WTC11 (cell line): ENCODE data around the gene TLE5. TPM values are rescaled to one million over a fixed set of nuclear protein-coding genes. Genes with fewer than 3 reads are reported as not detected.

ENCODE experiments used
- ATAC-seq: fragments of 200-7000 bp; cut with Tn5 transposase; 2 replicates; pipeline ENCODE4 v1.10.0; 2021; ENCODE audit warnings: mild to moderate bottlenecking, moderate library complexity
- CTCF ChIA-PET: fragments of 300-600 bp; sonication (Branson Sonifier 250); formaldehyde crosslinking; loops from one replicate; lab custom pipeline; 2021; ENCODE audit warnings: antibody characterized with exemption; lab: Charles Lee
- POLR2A ChIA-PET: fragments of 350-600 bp; sonication (Branson Sonifier 250); formaldehyde crosslinking; loops from one replicate; lab custom pipeline; 2021; ENCODE audit warnings: antibody characterized with exemption; lab: Charles Lee
- DNase-seq: peaks from one replicate; pipeline ENCODE4 v3.0.0; 2021; ENCODE audit warnings: low spot score
- H3K27ac Mint-ChIP-seq: 2 replicates; pipeline ENCODE4 v1.8.0; 2021; ENCODE audit warnings: mixed read lengths
- H3K27me3 Mint-ChIP-seq: 2 replicates; pipeline ENCODE4 v1.8.0; 2021; ENCODE audit warnings: low read depth, mild to moderate bottlenecking, moderate library complexity, mixed read lengths
- H3K36me3 Mint-ChIP-seq: 2 replicates; pipeline ENCODE4 v1.8.0; 2021; ENCODE audit warnings: mixed read lengths
- H3K4me1 Mint-ChIP-seq: 2 replicates; pipeline ENCODE4 v1.8.0; 2022; ENCODE audit warnings: mixed read lengths
- H3K4me3 Mint-ChIP-seq: 2 replicates; pipeline ENCODE4 v1.8.0; 2021; ENCODE audit warnings: mild to moderate bottlenecking, moderate library complexity, mixed read lengths
- H3K9me3 Mint-ChIP-seq: 2 replicates; pipeline ENCODE4 v1.8.0; 2021; ENCODE audit warnings: mixed read lengths
- ARID4B ChIP-seq: sonication (generic); formaldehyde crosslinking; IDR thresholded peaks from 2 replicates; pipeline ENCODE4 v1.8.0; 2023; ENCODE audit warnings: missing genetic modification reagents, mild to moderate bottlenecking, borderline replicate concordance
- ATF2 ChIP-seq: sonication (generic); formaldehyde crosslinking; IDR thresholded peaks from 2 replicates; pipeline ENCODE4 v1.8.1; 2022; ENCODE audit warnings: low read depth, missing genetic modification reagents, borderline replicate concordance
- ATF6 ChIP-seq: sonication (generic); formaldehyde crosslinking; IDR thresholded peaks from 2 replicates; pipeline ENCODE4 v1.8.1; 2023; ENCODE audit warnings: mild to moderate bottlenecking, missing genetic modification reagents
- CREB1 ChIP-seq: sonication (generic); formaldehyde crosslinking; IDR thresholded peaks from 2 replicates; pipeline ENCODE4 v1.8.0; 2023; ENCODE audit warnings: mild to moderate bottlenecking, missing genetic modification reagents
- IRF1 ChIP-seq: sonication (generic); formaldehyde crosslinking; IDR thresholded peaks from 2 replicates; pipeline ENCODE4 v1.8.0; 2023; ENCODE audit warnings: missing genetic modification reagents
- JAZF1 ChIP-seq: fragments of 250-450 bp; sonication (Bioruptor Pico); IDR thresholded peaks from 2 replicates; pipeline ENCODE4 v1.9.0; 2021; ENCODE audit warnings: moderate library complexity, mild to moderate bottlenecking, inconsistent platforms
- NFE2L1 ChIP-seq: sonication (generic); formaldehyde crosslinking; IDR thresholded peaks from 2 replicates; pipeline ENCODE4 v1.8.1; 2023; ENCODE audit warnings: missing genetic modification reagents
- NR1H2 ChIP-seq: sonication (generic); formaldehyde crosslinking; IDR thresholded peaks from 2 replicates; pipeline ENCODE4 v1.9.0; 2021; ENCODE audit warnings: mild to moderate bottlenecking, moderate library complexity, missing genetic modification reagents
- PREB ChIP-seq: sonication (generic); formaldehyde crosslinking; IDR thresholded peaks from 2 replicates; pipeline ENCODE4 v1.8.1; 2022; ENCODE audit warnings: mild to moderate bottlenecking, missing genetic modification reagents, moderate library complexity, borderline replicate concordance
- RORB ChIP-seq: fragments of 250-450 bp; sonication (Bioruptor Pico); IDR thresholded peaks from 2 replicates; pipeline ENCODE4 v1.9.0; 2021; ENCODE audit warnings: mild to moderate bottlenecking
- ZMAT4 ChIP-seq: fragments of 250-450 bp; sonication (Bioruptor Pico); IDR thresholded peaks from 2 replicates; pipeline ENCODE4 v1.9.0; 2021; ENCODE audit warnings: mild to moderate bottlenecking
- ZNF121 ChIP-seq: sonication (generic); formaldehyde crosslinking; IDR thresholded peaks from 2 replicates; pipeline ENCODE4 v1.8.0; 2023; ENCODE audit warnings: missing genetic modification reagents
- ZNF425 ChIP-seq: fragments of 250-450 bp; sonication (Bioruptor Pico); conservative IDR thresholded peaks from 2 replicates; pipeline ENCODE4 v1.9.0; 2021; ENCODE audit warnings: mild to moderate bottlenecking
- ZNF671 ChIP-seq: fragments of 250-450 bp; sonication (Bioruptor Pico); IDR thresholded peaks from 2 replicates; pipeline ENCODE4 v1.8.0; 2021; ENCODE audit warnings: mild to moderate bottlenecking
- ZSCAN18 ChIP-seq: fragments of 250-450 bp; sonication (Bioruptor Pico); IDR thresholded peaks from 2 replicates; pipeline ENCODE4 v2.1.2; 2022; ENCODE audit warnings: mild to moderate bottlenecking, moderate library complexity
- total RNA-seq: library from RNA; stranded (reverse); gene quantifications from 3 replicates; pipeline ENCODE4 v1.2.3, GENCODE V29; 2021

TLE5 gene
- total RNA-seq, 1 experiment from 2014 or later = 246 TPM

GRCh38 chr19:3031607-3031867 lies 30.8 kb downstream of the TLE5 start:
- H3K9me3 Mint-ChIP-seq = no peaks in the 10 kb centered on the region
- DNase-seq (no peak), ATAC-seq (no peak)
- no peak overlapping the region for H3K4me3 Mint-ChIP-seq
- peaks cover 21% of the 10 kb centered on the region for H3K4me1 Mint-ChIP-seq
- ChIA-PET POLR2A (no interaction called here), CTCF (interaction anchor here (0.7 to 1.5 kb wide), 6 partner anchors 11 to 81 kb away, joined by 3 to 5 read pairs (median 4); partner anchors contain the start of gene TLE6)
- H3K27me3 Mint-ChIP-seq = peaks cover 76% of the 10 kb centered on the region
- no peaks in the 10 kb centered on the region for H3K36me3 Mint-ChIP-seq
- H3K27ac Mint-ChIP-seq = no peak overlapping the region
- TF ChIP-seq ZNF671 (no peak), ATF2 (CRISPR knock-in tag) (no peak), ZNF425 (CRISPR knock-in tag) (no peak), RORB (CRISPR knock-in tag) (no peak), JAZF1 (CRISPR knock-in tag) (no peak), NFE2L1 (CRISPR knock-in tag) (no peak), ATF6 (CRISPR knock-in tag) (no peak), NR1H2 (CRISPR knock-in tag) (no peak), PREB (CRISPR knock-in tag) (no peak), IRF1 (CRISPR knock-in tag) (no peak), ZSCAN18 (CRISPR knock-in tag) (no peak), ZMAT4 (no peak), CREB1 (CRISPR knock-in tag) (no peak)

GRCh38 chr19:3029065-3029923 lies 33.0 kb downstream of the TLE5 start, which contains the start of gene TLE2:
Gene TLE2 (minus strand): TSS chr19:3029280. CDS start chr19:3028904, 376 bp downstream.
- TF ChIP-seq ZNF121 (CRISPR knock-in tag) (peak; percentile 95), ARID4B (CRISPR knock-in tag) (no peak)
- no peak for DNase-seq
- H3K4me3 Mint-ChIP-seq = peak within 1 kb of the TSS; percentile 63
- ATAC-seq = no peak
- H3K27ac Mint-ChIP-seq = no peak within 1 kb of the TSS
- H3K4me1 Mint-ChIP-seq = peaks cover 27% of the 10 kb centered on the region
- H3K9me3 Mint-ChIP-seq = no peaks in the 10 kb centered on the region
- ChIA-PET POLR2A (no interaction called here), CTCF (interaction anchor here (1.1 to 2.5 kb wide), 3 partner anchors 10 to 79 kb away, joined by 6 to 14 read pairs (median 7); no protein-coding TSS in a partner anchor)
- no peaks in the 10 kb centered on the region for H3K36me3 Mint-ChIP-seq
- H3K27me3 Mint-ChIP-seq = peaks cover 89% of the 10 kb centered on the region
